Prostate gland (tissue), 2 donors: Measurements from ENCODE around the gene PLCH1. TPM values are rescaled to one million over a fixed set of nuclear protein-coding genes. Genes with fewer than 3 reads are reported as not detected.

Source experiments
- DNase-seq: peaks from one replicate; pipeline ENCODE4 v3.0.0-alpha.2; 2019; ENCODE audit warnings: low spot score
- H3K27ac ChIP-seq, 2 donors: fragments of 200-600 bp; sonication (generic); 2 replicates each; pipeline ENCODE4 v1.5.1; 2017 to 2019
- H3K27me3 ChIP-seq: fragments of 200-600 bp; sonication (generic); replicated peaks from 2 replicates; pipeline ENCODE4 v1.5.1; 2019; ENCODE audit not compliant: insufficient read depth
- H3K36me3 ChIP-seq, 2 donors: fragments of 200-600 bp; sonication (generic); 1 replicate in 1 of 2; 2 replicates in 1 of 2; pipeline versions ENCODE4 v1.5.1 to v1.8.1; 2017 to 2019
- H3K4me1 ChIP-seq: fragments of 200-600 bp; sonication (generic); replicated peaks from 2 replicates; pipeline ENCODE4 v1.5.1; 2019
- H3K4me3 ChIP-seq, 2 donors: fragments of 200-600 bp; sonication (generic); 2 replicates each; pipeline ENCODE4 v1.5.1; 2017 to 2019
- H3K9me3 ChIP-seq: fragments of 200-600 bp; sonication (generic); 2 replicates; pipeline ENCODE4 v1.5.1; 2017
- POLR2A ChIP-seq: fragments of 450-650 bp; IDR thresholded peaks from one replicate; pipeline ENCODE4 v1.6.1; 2016; ENCODE audit warnings: antibody characterized with exemption, mild to moderate bottlenecking
- POLR2AphosphoS5 ChIP-seq: sonication (generic); formaldehyde crosslinking; IDR thresholded peaks from one replicate; pipeline ENCODE4 v1.6.1; 2017; ENCODE audit warnings: antibody characterized with exemption
- WGBS: methylation state at CpG from one replicate; pipeline ENCODE4 v1.1.5; 2018; 5-methylcytosine and 5-hydroxymethylcytosine counted together
- intact Hi-C: fragments of 100-400 bp; cut with DNase I; formaldehyde crosslinking; loops from one replicate; pipeline ENCODE4 v1.14.2; 2022
- total RNA-seq, 2 donors: library from RNA; depleted of rRNA; stranded (reverse); fragments of >200 nt; gene quantifications; one replicate each; pipeline ENCODE4 v1.1.0, GENCODE V29; 2016
- TF ChIP-seq, protein P1 (sequence below), 4 experiments: fragments of 200-600 bp in 2 of 4; fragments of 450-650 bp in 2 of 4; sonication (generic) in 2 of 4; IDR thresholded peaks; 1 replicate in 3 of 4; 2 replicates in 1 of 4; pipeline ENCODE4 v1.5.1; 2016 to 2019; ENCODE audit warnings: antibody characterized with exemption in 4 of 4, mild to moderate bottlenecking in 2 of 4, moderate library complexity in 2 of 4

Gene PLCH1
- total RNA-seq, 2 donors from 2014 or later, result 0.64 to 12.2 TPM

DNA sequence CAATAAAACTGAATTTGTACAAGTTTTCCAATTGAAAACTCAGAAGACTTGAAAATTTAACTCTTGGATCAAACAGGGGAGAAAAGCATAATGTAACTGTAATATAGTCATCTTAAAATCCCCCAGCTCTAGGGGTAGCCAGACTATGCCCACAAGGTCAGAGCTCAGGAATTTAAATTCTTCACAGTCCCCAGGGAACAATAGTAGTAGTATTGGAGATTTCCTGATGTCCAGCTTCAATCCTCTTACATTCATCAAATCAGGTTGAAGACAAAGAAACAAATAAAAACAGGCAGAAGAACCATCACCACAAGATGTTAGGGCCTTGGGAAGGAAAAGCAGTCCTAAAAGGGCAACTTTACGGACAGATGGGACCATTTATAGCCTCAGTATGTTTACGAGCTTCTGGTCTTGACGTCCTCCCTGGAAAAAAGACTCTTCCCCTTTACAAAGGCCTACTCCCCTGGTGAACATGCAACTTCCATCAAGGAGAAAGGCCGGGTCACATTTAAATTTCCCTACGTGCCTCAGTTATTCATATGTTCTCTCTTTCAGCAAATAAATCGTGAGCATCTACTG lies 96.8 kb downstream of the PLCH1 start:
- DNase-seq, result no peak
- H3K4me3 ChIP-seq, result no peak overlapping the region
- H3K27ac ChIP-seq, result no peak overlapping the region
- no peaks in the 10 kb centered on the region for H3K27me3 ChIP-seq
- WGBS, result 75% methylated on average over 6 of the region's 6 CpGs
- no peaks in the 10 kb centered on the region for H3K4me1 ChIP-seq
- no peaks in the 10 kb centered on the region for H3K36me3 ChIP-seq
- intact Hi-C loops, result no loop called here
- no peaks in the 10 kb centered on the region for H3K9me3 ChIP-seq
- TF ChIP-seq POLR2A, result no peak
- TF ChIP-seq, protein P1, sequence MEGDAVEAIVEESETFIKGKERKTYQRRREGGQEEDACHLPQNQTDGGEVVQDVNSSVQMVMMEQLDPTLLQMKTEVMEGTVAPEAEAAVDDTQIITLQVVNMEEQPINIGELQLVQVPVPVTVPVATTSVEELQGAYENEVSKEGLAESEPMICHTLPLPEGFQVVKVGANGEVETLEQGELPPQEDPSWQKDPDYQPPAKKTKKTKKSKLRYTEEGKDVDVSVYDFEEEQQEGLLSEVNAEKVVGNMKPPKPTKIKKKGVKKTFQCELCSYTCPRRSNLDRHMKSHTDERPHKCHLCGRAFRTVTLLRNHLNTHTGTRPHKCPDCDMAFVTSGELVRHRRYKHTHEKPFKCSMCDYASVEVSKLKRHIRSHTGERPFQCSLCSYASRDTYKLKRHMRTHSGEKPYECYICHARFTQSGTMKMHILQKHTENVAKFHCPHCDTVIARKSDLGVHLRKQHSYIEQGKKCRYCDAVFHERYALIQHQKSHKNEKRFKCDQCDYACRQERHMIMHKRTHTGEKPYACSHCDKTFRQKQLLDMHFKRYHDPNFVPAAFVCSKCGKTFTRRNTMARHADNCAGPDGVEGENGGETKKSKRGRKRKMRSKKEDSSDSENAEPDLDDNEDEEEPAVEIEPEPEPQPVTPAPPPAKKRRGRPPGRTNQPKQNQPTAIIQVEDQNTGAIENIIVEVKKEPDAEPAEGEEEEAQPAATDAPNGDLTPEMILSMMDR (IDR thresholded peaks at IDR 0.05), result no peak
- no peak for TF ChIP-seq POLR2AphosphoS5

DNA sequence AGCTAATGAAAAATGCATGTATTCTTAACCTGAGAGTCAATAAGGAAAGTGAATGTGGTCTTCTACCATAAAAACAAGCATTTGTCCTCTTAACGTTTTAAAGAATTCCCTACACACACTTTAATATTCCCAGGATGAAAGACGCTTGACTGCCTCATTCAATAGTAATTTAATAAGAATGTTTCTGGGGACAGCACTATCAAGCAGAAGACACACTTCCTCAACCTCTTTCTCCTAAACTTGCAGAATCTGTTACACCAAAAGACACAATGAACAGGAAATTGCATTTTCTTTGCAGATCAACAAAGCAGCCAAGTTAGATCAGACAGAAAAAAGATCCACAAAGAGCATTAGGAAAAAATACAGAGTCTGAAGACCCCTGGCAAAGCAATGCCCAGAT lies 97.7 kb downstream of the PLCH1 start:
- H3K4me3 ChIP-seq, result no peak overlapping the region
- 50% methylated on average over 2 of the region's 2 CpGs for WGBS
- H3K36me3 ChIP-seq, result no peaks in the 10 kb centered on the region
- no peak overlapping the region for H3K27ac ChIP-seq
- H3K9me3 ChIP-seq, result no peaks in the 10 kb centered on the region
- intact Hi-C loops, result no loop called here
- DNase-seq, result no peak
- H3K27me3 ChIP-seq, result no peaks in the 10 kb centered on the region
- TF ChIP-seq, protein P1 (IDR thresholded peaks at IDR 0.05), result no peak
- no peak for TF ChIP-seq POLR2A
- TF ChIP-seq POLR2AphosphoS5, result no peak
- no peaks in the 10 kb centered on the region for H3K4me1 ChIP-seq

DNA sequence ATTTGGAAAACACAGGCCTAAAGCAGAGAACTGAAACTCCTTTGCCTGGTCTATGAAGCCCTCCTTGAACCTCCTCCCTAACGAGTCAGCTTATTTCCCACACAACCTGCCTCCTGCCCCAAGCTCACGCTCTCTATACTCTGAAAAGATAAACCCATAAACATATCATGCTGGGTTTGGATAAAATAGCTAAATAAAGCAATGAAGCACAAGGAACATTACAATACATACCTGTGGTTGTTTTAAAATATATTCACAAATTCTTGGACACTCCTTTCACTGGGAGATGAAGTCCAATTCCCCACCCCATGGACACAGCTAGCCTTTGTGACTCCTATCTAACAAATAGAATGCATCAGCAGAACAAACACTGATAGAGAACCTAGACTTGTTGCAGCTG lies 98.2 kb downstream of the PLCH1 start:
- no peak for DNase-seq
- H3K36me3 ChIP-seq, result no peaks in the 10 kb centered on the region
- no peaks in the 10 kb centered on the region for H3K9me3 ChIP-seq
- no peaks in the 10 kb centered on the region for H3K4me1 ChIP-seq
- H3K27me3 ChIP-seq, result no peaks in the 10 kb centered on the region
- TF ChIP-seq POLR2AphosphoS5, result no peak
- TF ChIP-seq, protein P1 (IDR thresholded peaks at IDR 0.05), result no peak
- TF ChIP-seq POLR2A, result no peak
- WGBS, result 76% methylated on average over 2 of the region's 2 CpGs
- intact Hi-C loops, result no loop called here
- H3K27ac ChIP-seq, result no peak overlapping the region
- H3K4me3 ChIP-seq, result no peak overlapping the region

DNA sequence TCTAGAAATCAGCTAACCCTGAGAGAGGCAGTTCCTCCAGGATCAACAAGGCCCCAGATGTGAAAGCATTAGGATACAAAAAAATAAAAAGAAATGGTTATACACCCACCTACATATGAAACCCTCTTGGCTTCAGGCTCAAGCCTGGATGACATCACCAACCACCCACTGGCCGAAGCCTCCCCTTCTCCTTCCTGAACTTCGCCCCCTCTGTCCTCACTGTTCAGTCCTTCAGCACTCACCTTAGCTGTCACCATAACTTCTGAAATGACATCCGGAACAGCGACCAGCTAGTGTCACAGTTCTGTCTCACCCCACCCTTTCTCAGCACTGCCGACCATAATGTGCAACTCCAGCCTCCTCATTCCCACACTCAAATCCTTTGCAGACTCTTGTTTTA lies 98.7 kb downstream of the PLCH1 start:
- H3K4me1 ChIP-seq, result no peaks in the 10 kb centered on the region
- H3K27me3 ChIP-seq, result no peaks in the 10 kb centered on the region
- H3K27ac ChIP-seq, result no peak overlapping the region
- no peaks in the 10 kb centered on the region for H3K36me3 ChIP-seq
- 86% methylated on average over 5 of the region's 5 CpGs for WGBS
- H3K9me3 ChIP-seq, result no peaks in the 10 kb centered on the region
- no peak overlapping the region for H3K4me3 ChIP-seq
- intact Hi-C loops, result no loop called here
- no peak for DNase-seq
- TF ChIP-seq POLR2A (no peak), POLR2AphosphoS5 (no peak)
- TF ChIP-seq, protein P1 (IDR thresholded peaks at IDR 0.05), result no peak

DNA sequence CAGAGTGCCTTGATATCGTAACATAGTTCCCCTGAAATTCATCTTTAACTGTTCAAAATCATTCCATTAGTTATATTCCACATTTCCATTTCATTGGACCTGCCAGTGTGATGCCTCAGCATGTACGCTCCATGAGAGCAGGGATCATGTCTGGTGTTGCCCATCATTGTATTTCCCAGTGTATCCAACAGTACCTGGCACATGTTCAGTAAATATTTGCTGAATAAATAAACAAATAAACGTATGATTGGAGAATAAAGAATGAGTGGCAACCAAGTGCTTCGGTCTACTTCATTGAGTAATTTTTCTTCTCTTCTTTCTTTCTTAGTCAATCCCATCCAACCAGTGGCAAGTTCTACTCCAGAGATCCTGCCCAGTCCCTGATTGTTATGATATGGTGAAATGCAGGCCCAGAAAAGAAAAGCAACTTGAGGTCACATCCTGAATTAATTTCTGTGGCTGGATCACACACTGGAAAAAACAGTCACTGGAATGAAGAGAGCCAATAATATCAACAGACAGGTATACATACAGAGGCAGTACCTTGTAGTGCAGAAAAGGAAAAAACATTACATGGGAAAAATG lies 101.2 kb downstream of the PLCH1 start:
- no peaks in the 10 kb centered on the region for H3K9me3 ChIP-seq
- TF ChIP-seq POLR2A, result no peak
- no peak for TF ChIP-seq POLR2AphosphoS5
- TF ChIP-seq, protein P1 (IDR thresholded peaks at IDR 0.05), result no peak
- 84% methylated on average over 4 of the region's 4 CpGs for WGBS
- DNase-seq, result no peak
- no peak overlapping the region for H3K4me3 ChIP-seq
- intact Hi-C loops, result no loop called here
- no peaks in the 10 kb centered on the region for H3K27me3 ChIP-seq
- no peaks in the 10 kb centered on the region for H3K36me3 ChIP-seq
- no peak overlapping the region for H3K27ac ChIP-seq
- no peaks in the 10 kb centered on the region for H3K4me1 ChIP-seq
